SK-N-SH treated with all-trans-retinoic acid at 6 μM for 48 hours (cell line): ENCODE measurements around the gene IQCK.

ENCODE experiments used
- ATAC-seq: fragments of 200-7000 bp; cut with Tn5 transposase; 3 replicates; pipeline ENCODE4 v1.9.1; 2020; ENCODE audit warnings: mild to moderate bottlenecking, moderate library complexity
- ARNTL ChIP-seq: fragments of 450-650 bp; formaldehyde crosslinking; IDR thresholded peaks from 2 replicates; pipeline ENCODE4 v1.5.0; 2020; ENCODE audit warnings: low read depth, mild to moderate bottlenecking, moderate library complexity, borderline replicate concordance
- BACH2 ChIP-seq: fragments of 250-450 bp; sonication (Bioruptor Pico); IDR thresholded peaks from 2 replicates; pipeline ENCODE4 v1.9.0; 2021; ENCODE audit warnings: mild to moderate bottlenecking, borderline replicate concordance
- CSDC2 ChIP-seq: fragments of 250-450 bp; sonication (Bioruptor Pico); IDR thresholded peaks from 2 replicates; pipeline ENCODE4 v1.5.0; 2020; ENCODE audit warnings: mild to moderate bottlenecking, moderate library complexity
- ESRRG ChIP-seq: fragments of 250-450 bp; sonication (Bioruptor Pico); IDR thresholded peaks from 2 replicates; pipeline ENCODE4 v1.6.1; 2021; ENCODE audit warnings: mild to moderate bottlenecking
- GLIS3 ChIP-seq: fragments of 250-450 bp; sonication (Bioruptor Pico); IDR thresholded peaks from 2 replicates; pipeline ENCODE4 v1.5.0; 2020; ENCODE audit warnings: mild to moderate bottlenecking, moderate library complexity
- ISL1 ChIP-seq: fragments of 250-450 bp; sonication (Bioruptor Pico); IDR thresholded peaks from 2 replicates; pipeline ENCODE4 v2.1.2; 2022; ENCODE audit warnings: mild to moderate bottlenecking, moderate library complexity
- OSR1 ChIP-seq: fragments of 250-450 bp; sonication (Bioruptor Pico); IDR thresholded peaks from 2 replicates; pipeline ENCODE4 v1.8.0; 2022; ENCODE audit warnings: moderate library complexity, mild to moderate bottlenecking, inconsistent platforms
- PPARA ChIP-seq: fragments of 250-450 bp; sonication (Bioruptor Pico); IDR thresholded peaks from 2 replicates; pipeline ENCODE4 v1.5.0; 2020; ENCODE audit warnings: mild to moderate bottlenecking, borderline replicate concordance
- RARB ChIP-seq: fragments of 250-450 bp; sonication (Bioruptor Pico); IDR thresholded peaks from 2 replicates; pipeline ENCODE4 v1.8.0; 2021; ENCODE audit warnings: mild to moderate bottlenecking, moderate library complexity
- SNAI2 ChIP-seq: fragments of 250-450 bp; sonication (Bioruptor Pico); IDR thresholded peaks from 2 replicates; pipeline ENCODE4 v1.5.0; 2020; ENCODE audit warnings: mild to moderate bottlenecking, moderate library complexity
- TCF4 ChIP-seq: fragments of 250-450 bp; sonication (Bioruptor Pico); IDR thresholded peaks from 2 replicates; pipeline ENCODE4 v1.8.0; 2021; ENCODE audit warnings: mild to moderate bottlenecking, moderate library complexity, borderline replicate concordance
- TOX ChIP-seq: fragments of 250-450 bp; sonication (Bioruptor Pico); IDR thresholded peaks from 2 replicates; pipeline ENCODE4 v1.8.0; 2021; ENCODE audit warnings: mild to moderate bottlenecking, moderate library complexity, borderline replicate concordance
- ZC3H10 ChIP-seq: fragments of 250-450 bp; sonication (Bioruptor Pico); IDR thresholded peaks from 2 replicates; pipeline ENCODE4 v1.5.1; 2021; ENCODE audit warnings: mild to moderate bottlenecking, moderate library complexity
- ZFP3 ChIP-seq: fragments of 250-450 bp; sonication (Bioruptor Pico); IDR thresholded peaks from 2 replicates; pipeline ENCODE4 v1.5.0; 2020; ENCODE audit warnings: mild to moderate bottlenecking, moderate library complexity
- ZFP30 ChIP-seq: fragments of 450-650 bp; formaldehyde crosslinking; IDR thresholded peaks from 2 replicates; pipeline ENCODE4 v1.5.0; 2022; ENCODE audit warnings: mild to moderate bottlenecking, moderate library complexity
- ZNF565 ChIP-seq: fragments of 450-650 bp; formaldehyde crosslinking; conservative IDR thresholded peaks from 2 replicates; pipeline ENCODE4 v1.5.0; 2020; ENCODE audit warnings: low read depth, mild to moderate bottlenecking, moderate library complexity
- ZNF70 ChIP-seq: fragments of 450-650 bp; formaldehyde crosslinking; IDR thresholded peaks from 2 replicates; pipeline ENCODE4 v1.5.0; 2020; ENCODE audit warnings: mild to moderate bottlenecking, moderate library complexity
- ZNF8 ChIP-seq: fragments of 450-650 bp; formaldehyde crosslinking; IDR thresholded peaks from 2 replicates; pipeline ENCODE4 v1.5.0; 2020; ENCODE audit warnings: mild to moderate bottlenecking, moderate library complexity
- TF ChIP-seq, protein P1 (sequence below): fragments of 250-450 bp; sonication (Bioruptor Pico); IDR thresholded peaks from 2 replicates; pipeline ENCODE4 v1.5.1; 2020; ENCODE audit warnings: low read depth, mild to moderate bottlenecking, moderate library complexity
- TF ChIP-seq, protein P2 (sequence below): fragments of 250-450 bp; sonication (Bioruptor Pico); IDR thresholded peaks from 2 replicates; pipeline ENCODE4 v1.5.0; 2020; ENCODE audit warnings: mild to moderate bottlenecking, moderate library complexity
- TF ChIP-seq, protein P3 (sequence below): fragments of 250-450 bp; sonication (Bioruptor Pico); IDR thresholded peaks from 2 replicates; pipeline ENCODE4 v1.5.1; 2021; ENCODE audit warnings: mild to moderate bottlenecking, moderate library complexity
- TF ChIP-seq, protein P4 (sequence below): fragments of 250-450 bp; sonication (Bioruptor Pico); IDR thresholded peaks from 2 replicates; pipeline ENCODE4 v1.8.0; 2021; ENCODE audit warnings: low read depth, mild to moderate bottlenecking, moderate library complexity, borderline replicate concordance

IQCK gene

DNA sequence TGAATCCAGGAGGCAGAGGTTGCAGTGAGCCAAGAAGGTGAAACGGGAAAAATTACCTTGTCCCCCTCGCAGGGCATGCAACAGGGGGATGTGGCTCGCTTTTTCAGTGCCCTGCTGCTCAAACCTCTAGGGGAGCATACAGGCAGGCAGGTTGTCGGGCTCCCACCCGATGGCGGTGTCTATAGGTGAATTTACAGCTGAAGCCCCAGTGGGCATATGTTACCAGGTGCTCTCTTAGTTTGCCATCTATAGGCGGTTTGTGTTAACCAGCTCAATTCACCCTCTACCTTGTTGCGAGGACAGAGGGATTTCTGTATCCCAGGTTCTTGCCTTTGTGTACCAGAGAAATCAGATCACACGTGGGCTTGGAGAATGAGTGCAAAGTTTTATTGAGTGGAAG lies 48.9 kb downstream of the IQCK start:
- no peak for TF ChIP-seq GLIS3 (CRISPR knock-in tag)
- TF ChIP-seq, protein P1, sequence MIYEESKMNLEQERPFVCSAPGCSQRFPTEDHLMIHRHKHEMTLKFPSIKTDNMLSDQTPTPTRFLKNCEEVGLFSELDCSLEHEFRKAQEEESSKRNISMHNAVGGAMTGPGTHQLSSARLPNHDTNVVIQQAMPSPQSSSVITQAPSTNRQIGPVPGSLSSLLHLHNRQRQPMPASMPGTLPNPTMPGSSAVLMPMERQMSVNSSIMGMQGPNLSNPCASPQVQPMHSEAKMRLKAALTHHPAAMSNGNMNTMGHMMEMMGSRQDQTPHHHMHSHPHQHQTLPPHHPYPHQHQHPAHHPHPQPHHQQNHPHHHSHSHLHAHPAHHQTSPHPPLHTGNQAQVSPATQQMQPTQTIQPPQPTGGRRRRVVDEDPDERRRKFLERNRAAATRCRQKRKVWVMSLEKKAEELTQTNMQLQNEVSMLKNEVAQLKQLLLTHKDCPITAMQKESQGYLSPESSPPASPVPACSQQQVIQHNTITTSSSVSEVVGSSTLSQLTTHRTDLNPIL = no peak
- no peak for TF ChIP-seq CSDC2 (CRISPR knock-in tag)
- TF ChIP-seq ZNF70 (CRISPR knock-in tag) = no peak
- TF ChIP-seq ESRRG (CRISPR knock-in tag) = no peak
- TF ChIP-seq PPARA (CRISPR knock-in tag) = no peak
- TF ChIP-seq ZNF8 (CRISPR knock-in tag) = no peak
- no peak for TF ChIP-seq SNAI2 (CRISPR knock-in tag)
- no peak for TF ChIP-seq RARB (CRISPR knock-in tag)
- TF ChIP-seq ISL1 = no peak
- TF ChIP-seq, protein P2, sequence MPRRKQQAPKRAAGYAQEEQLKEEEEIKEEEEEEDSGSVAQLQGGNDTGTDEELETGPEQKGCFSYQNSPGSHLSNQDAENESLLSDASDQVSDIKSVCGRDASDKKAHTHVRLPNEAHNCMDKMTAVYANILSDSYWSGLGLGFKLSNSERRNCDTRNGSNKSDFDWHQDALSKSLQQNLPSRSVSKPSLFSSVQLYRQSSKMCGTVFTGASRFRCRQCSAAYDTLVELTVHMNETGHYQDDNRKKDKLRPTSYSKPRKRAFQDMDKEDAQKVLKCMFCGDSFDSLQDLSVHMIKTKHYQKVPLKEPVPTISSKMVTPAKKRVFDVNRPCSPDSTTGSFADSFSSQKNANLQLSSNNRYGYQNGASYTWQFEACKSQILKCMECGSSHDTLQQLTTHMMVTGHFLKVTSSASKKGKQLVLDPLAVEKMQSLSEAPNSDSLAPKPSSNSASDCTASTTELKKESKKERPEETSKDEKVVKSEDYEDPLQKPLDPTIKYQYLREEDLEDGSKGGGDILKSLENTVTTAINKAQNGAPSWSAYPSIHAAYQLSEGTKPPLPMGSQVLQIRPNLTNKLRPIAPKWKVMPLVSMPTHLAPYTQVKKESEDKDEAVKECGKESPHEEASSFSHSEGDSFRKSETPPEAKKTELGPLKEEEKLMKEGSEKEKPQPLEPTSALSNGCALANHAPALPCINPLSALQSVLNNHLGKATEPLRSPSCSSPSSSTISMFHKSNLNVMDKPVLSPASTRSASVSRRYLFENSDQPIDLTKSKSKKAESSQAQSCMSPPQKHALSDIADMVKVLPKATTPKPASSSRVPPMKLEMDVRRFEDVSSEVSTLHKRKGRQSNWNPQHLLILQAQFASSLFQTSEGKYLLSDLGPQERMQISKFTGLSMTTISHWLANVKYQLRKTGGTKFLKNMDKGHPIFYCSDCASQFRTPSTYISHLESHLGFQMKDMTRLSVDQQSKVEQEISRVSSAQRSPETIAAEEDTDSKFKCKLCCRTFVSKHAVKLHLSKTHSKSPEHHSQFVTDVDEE (CRISPR knock-in tag) = no peak
- no peak for TF ChIP-seq TOX (CRISPR knock-in tag)
- TF ChIP-seq, protein P3, sequence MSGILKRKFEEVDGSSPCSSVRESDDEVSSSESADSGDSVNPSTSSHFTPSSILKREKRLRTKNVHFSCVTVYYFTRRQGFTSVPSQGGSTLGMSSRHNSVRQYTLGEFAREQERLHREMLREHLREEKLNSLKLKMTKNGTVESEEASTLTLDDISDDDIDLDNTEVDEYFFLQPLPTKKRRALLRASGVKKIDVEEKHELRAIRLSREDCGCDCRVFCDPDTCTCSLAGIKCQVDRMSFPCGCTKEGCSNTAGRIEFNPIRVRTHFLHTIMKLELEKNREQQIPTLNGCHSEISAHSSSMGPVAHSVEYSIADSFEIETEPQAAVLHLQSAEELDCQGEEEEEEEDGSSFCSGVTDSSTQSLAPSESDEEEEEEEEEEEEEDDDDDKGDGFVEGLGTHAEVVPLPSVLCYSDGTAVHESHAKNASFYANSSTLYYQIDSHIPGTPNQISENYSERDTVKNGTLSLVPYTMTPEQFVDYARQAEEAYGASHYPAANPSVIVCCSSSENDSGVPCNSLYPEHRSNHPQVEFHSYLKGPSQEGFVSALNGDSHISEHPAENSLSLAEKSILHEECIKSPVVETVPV (CRISPR knock-in tag) = no peak
- TF ChIP-seq OSR1 (CRISPR knock-in tag) = no peak
- TF ChIP-seq ZNF565 (CRISPR knock-in tag) = no peak
- TF ChIP-seq, protein P4, sequence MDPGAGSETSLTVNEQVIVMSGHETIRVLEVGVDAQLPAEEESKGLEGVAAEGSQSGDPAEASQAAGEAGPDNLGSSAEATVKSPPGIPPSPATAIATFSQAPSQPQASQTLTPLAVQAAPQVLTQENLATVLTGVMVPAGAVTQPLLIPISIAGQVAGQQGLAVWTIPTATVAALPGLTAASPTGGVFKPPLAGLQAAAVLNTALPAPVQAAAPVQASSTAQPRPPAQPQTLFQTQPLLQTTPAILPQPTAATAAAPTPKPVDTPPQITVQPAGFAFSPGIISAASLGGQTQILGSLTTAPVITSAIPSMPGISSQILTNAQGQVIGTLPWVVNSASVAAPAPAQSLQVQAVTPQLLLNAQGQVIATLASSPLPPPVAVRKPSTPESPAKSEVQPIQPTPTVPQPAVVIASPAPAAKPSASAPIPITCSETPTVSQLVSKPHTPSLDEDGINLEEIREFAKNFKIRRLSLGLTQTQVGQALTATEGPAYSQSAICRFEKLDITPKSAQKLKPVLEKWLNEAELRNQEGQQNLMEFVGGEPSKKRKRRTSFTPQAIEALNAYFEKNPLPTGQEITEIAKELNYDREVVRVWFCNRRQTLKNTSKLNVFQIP (CRISPR knock-in tag) = no peak
- no peak for TF ChIP-seq BACH2 (CRISPR knock-in tag)
- no peak for TF ChIP-seq ZFP30 (CRISPR knock-in tag)
- no peak for TF ChIP-seq ARNTL (CRISPR knock-in tag)
- TF ChIP-seq ZC3H10 (CRISPR knock-in tag) = no peak
- ATAC-seq = no peak

DNA sequence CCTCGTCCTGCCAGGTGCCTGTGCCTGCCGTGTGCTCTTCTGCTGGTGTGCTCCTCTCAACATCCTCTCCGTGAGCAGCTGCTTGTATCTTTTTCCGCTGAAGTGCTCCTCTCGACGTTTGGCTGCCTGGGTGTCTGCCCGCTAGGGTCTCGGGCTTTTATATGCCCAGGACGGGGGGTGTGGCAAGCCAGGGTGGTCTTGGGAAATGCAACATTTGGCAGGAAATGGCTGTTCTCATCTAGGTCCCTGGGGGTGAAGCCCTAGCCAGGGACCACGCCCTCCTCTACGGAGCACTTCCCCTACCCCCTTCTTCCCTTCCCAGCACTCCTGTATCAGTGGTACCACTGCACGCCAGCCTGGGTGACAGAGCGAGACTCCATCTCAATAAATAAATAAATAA lies 49.4 kb downstream of the IQCK start:
- no peak for ATAC-seq
- TF ChIP-seq, protein P3 (CRISPR knock-in tag) = no peak
- TF ChIP-seq ISL1 = no peak
- no peak for TF ChIP-seq ESRRG (CRISPR knock-in tag)
- TF ChIP-seq GLIS3 (CRISPR knock-in tag) = no peak
- no peak for TF ChIP-seq ZNF565 (CRISPR knock-in tag)
- no peak for TF ChIP-seq ZC3H10 (CRISPR knock-in tag)
- no peak for TF ChIP-seq ZNF8 (CRISPR knock-in tag)
- no peak for TF ChIP-seq TOX (CRISPR knock-in tag)
- TF ChIP-seq PPARA (CRISPR knock-in tag) = no peak
- TF ChIP-seq ZFP30 (CRISPR knock-in tag) = no peak
- no peak for TF ChIP-seq CSDC2 (CRISPR knock-in tag)
- TF ChIP-seq ZFP3 (CRISPR knock-in tag) = no peak

DNA sequence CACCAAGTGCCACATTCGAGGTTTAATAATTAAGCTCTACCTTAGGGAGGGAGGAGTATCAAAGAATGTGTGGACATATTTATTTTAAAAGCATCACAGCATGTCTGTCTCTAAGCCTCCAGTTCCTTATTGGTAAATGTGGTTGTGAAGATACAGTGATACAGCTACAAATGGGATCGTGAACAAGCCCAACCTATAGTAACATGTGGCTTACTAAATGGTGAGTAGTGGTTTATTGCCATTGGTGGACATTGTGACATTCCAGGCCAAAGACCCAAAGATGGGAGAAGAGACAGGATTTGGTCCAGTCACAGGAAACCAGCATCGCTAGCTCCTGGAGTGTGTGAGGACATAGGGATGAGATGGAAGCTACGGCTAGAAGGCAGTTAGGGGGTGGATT lies 51.2 kb downstream of the IQCK start:
- no peak for ATAC-seq
- no peak for TF ChIP-seq ZNF565 (CRISPR knock-in tag)
- no peak for TF ChIP-seq TOX (CRISPR knock-in tag)
- TF ChIP-seq PPARA (CRISPR knock-in tag) = no peak
- TF ChIP-seq BACH2 (CRISPR knock-in tag) = no peak
- TF ChIP-seq ZFP3 (CRISPR knock-in tag) = no peak
- TF ChIP-seq ZNF70 (CRISPR knock-in tag) = no peak
- TF ChIP-seq ARNTL (CRISPR knock-in tag) = no peak
- TF ChIP-seq, protein P3 (CRISPR knock-in tag) = no peak
- no peak for TF ChIP-seq ISL1
- TF ChIP-seq GLIS3 (CRISPR knock-in tag) = no peak
- TF ChIP-seq, protein P4 (CRISPR knock-in tag) = no peak
- TF ChIP-seq RARB (CRISPR knock-in tag) = no peak
- TF ChIP-seq ESRRG (CRISPR knock-in tag) = no peak
- no peak for TF ChIP-seq TCF4 (CRISPR knock-in tag)
- no peak for TF ChIP-seq ZFP30 (CRISPR knock-in tag)
- no peak for TF ChIP-seq ZNF8 (CRISPR knock-in tag)
- no peak for TF ChIP-seq OSR1 (CRISPR knock-in tag)
